Measurements from ENCODE around the gene PTPRK. TPM values are rescaled to one million over a fixed set of nuclear protein-coding genes. Genes with fewer than 3 reads are reported as not detected.

Gene PTPRK
- total and polyA plus RNA-seq, 2 of the 8 experiments (the other 6 are each of a cell fraction or from before 2014, with no cell fraction given), result 11.4 to 47.3 TPM

- no peak for TF ChIP-seq NANOG (IDR thresholded peaks at IDR 0.05; ENCODE audit: insufficient read depth, low read depth, low read length, poor library complexity, severe bottlenecking)
- no peak for TF ChIP-seq RXRA (IDR thresholded peaks at IDR 0.05; ENCODE audit: insufficient read depth, low read depth, low read length)
- no peak for TF ChIP-seq SIRT6 (IDR thresholded peaks at IDR 0.05; ENCODE audit: low read length)
- no peak for TF ChIP-seq BCL11A (IDR thresholded peaks at IDR 0.05; ENCODE audit: low read depth in 2 of 2, low read length in 2 of 2)
These were observed 93.3 kb downstream of the PTPRK start (continued) for GRCh38 chr6:128427139-128427538.
